Measurements from ENCODE around the gene PTGIR.
"Not testable (repeated sequence)": the region's sequence is repeated elsewhere in the genome, so short reads cannot be mapped to it uniquely, and the experiment has no call there.

PTGIR gene

GRCh38 chr19:46637224-46637623, 12.3 kb upstream of the PTGIR start:
- no peak for DNase-seq

GRCh38 chr19:46635920-46636761, 11.3 kb upstream of the PTGIR start, which contains the start of gene GNG8:
Gene GNG8, minus strand, starts transcription at chr19:46636202. Its CDS starts 1,520 bp downstream, at chr19:46634682.
- DNase-seq, result no peak

- no peak for DNase-seq
These were observed 9.8 kb upstream of the PTGIR start for GRCh38 chr19:46634656-46635218.

- peak; percentile 86 to 97 (median 96) for DNase-seq
These were observed 9.3 kb upstream of the PTGIR start for GRCh38 chr19:46634045-46634655.

GRCh38 chr19:46633130-46633529, 8.2 kb upstream of the PTGIR start:
- no peak for DNase-seq

- DNase-seq, result no peak
These were observed 6.6 kb upstream of the PTGIR start for GRCh38 chr19:46631481-46631880.

- DNase-seq, result no peak
These were observed 5.8 kb upstream of the PTGIR start for GRCh38 chr19:46630586-46631205.

GRCh38 chr19:46629546-46630025, 4.7 kb upstream of the PTGIR start:
- DNase-seq, result no peak

GRCh38 chr19:46628970-46629369, 4.1 kb upstream of the PTGIR start:
- DNase-seq, result not testable (repeated sequence)

GRCh38 chr19:46626446-46626845, 1.6 kb upstream of the PTGIR start:
- DNase-seq, result no peak

GRCh38 chr19:46625731-46626130, 842 bp upstream of the PTGIR start:
- no peak for DNase-seq

- DNase-seq, result no peak
These were observed 880 bp downstream of the PTGIR start for GRCh38 chr19:46623915-46624502.

GRCh38 chr19:46622118-46622446, 2.8 kb downstream of the PTGIR start:
- DNase-seq, result no peak

GRCh38 chr19:46621191-46622117, 3.4 kb downstream of the PTGIR start:
- DNase-seq, result no peak

GRCh38 chr19:46620716-46621115, 4.2 kb downstream of the PTGIR start:
- no peak for DNase-seq

GRCh38 chr19:46620267-46620666, 4.6 kb downstream of the PTGIR start:
- DNase-seq, result no peak

- DNase-seq, result no peak
These were observed 6.1 kb downstream of the PTGIR start for GRCh38 chr19:46618670-46619231.

- no peak for DNase-seq
These were observed 7.3 kb downstream of the PTGIR start for GRCh38 chr19:46617601-46618000.

- DNase-seq, result no peak
These were observed 8.1 kb downstream of the PTGIR start for GRCh38 chr19:46616631-46617322.

- DNase-seq, result no peak
These were observed 8.9 kb downstream of the PTGIR start for GRCh38 chr19:46615966-46616365.

All from activated naive CD4-positive, alpha-beta T cell (primary cell).